ENCODE measurements around the gene COL26A1. TPM values are rescaled to one million over a fixed set of nuclear protein-coding genes. Genes with fewer than 3 reads are reported as not detected.

Gene COL26A1
- total and polyA plus RNA-seq, 8 donors = 0.20 to 0.55 (median 0.31) TPM; not detected in 5

DNA sequence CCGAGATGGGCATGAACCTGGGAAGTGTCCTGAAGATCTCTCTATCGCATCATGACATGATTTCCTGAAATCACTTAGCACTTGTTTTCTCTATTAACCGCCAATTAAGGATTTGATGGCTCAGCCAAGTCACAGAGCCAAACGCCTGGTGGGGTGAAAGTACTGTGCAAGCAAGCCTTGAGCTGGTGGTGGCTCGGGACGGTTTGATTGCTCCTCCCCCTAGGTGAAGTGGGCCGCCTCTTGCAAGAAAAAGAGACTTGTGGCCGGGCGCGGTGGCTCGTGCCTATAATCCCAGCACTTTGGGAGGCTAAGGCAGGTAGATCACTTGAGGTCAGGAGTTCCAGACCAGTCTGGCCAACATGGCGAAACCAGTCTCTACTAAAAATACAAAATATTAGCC, 50.3 kb downstream of the COL26A1 start:
- no peak for DNase-seq
- no peak overlapping the region for H3K27ac ChIP-seq
- no peak for TF ChIP-seq POLR2A (IDR thresholded peaks at IDR 0.05)
- TF ChIP-seq EP300 (IDR thresholded peaks at IDR 0.05) = no peak
- TF ChIP-seq POLR2AphosphoS5 (IDR thresholded peaks at IDR 0.05) = no peak
- TF ChIP-seq, protein P1, sequence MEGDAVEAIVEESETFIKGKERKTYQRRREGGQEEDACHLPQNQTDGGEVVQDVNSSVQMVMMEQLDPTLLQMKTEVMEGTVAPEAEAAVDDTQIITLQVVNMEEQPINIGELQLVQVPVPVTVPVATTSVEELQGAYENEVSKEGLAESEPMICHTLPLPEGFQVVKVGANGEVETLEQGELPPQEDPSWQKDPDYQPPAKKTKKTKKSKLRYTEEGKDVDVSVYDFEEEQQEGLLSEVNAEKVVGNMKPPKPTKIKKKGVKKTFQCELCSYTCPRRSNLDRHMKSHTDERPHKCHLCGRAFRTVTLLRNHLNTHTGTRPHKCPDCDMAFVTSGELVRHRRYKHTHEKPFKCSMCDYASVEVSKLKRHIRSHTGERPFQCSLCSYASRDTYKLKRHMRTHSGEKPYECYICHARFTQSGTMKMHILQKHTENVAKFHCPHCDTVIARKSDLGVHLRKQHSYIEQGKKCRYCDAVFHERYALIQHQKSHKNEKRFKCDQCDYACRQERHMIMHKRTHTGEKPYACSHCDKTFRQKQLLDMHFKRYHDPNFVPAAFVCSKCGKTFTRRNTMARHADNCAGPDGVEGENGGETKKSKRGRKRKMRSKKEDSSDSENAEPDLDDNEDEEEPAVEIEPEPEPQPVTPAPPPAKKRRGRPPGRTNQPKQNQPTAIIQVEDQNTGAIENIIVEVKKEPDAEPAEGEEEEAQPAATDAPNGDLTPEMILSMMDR (IDR thresholded peaks at IDR 0.05) = no peak
- 71 to 79% (median 78%) methylated on average over 12 of the region's 12 CpGs for WGBS, 5 donors
- H3K9me3 ChIP-seq = peaks cover 6 to 31% (median 24%) of the 10 kb centered on the region in 4 donors
- intact Hi-C loops (cut with DNase I; ENCODE audit: low total_unique reads) = no loop called here
- peaks cover 0 to 23% (median 0%) of the 10 kb centered on the region in 3 donors for H3K27me3 ChIP-seq
- no peak overlapping the region for H3K4me3 ChIP-seq
- peaks cover 0 to 4% (median 2%) of the 10 kb centered on the region in 4 donors for H3K4me1 ChIP-seq
- no peaks in the 10 kb centered on the region for H3K36me3 ChIP-seq

DNA sequence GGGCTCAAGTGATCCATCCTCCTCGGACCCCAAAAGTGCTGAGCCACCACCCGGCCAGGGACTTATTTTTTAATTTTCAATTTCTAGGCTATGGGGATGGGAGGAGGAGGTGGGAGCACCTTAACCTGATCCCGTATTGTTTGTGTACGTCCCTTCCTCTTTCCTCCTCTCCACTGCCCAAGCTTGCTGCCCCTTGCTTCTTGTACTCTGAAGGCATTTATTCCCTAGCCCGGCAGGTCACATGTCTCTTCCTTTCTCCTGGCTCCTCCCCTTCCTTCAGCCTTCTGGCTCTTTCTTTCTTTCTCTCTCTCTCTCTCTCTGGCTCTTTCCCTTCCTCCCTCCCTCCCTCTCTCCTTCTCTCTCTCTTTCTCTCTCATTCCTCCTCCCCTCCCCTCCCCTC, 56.0 kb downstream of the COL26A1 start:
- peaks cover 0 to 30% (median 0%) of the 10 kb centered on the region in 3 donors for H3K27me3 ChIP-seq
- no peak overlapping the region for H3K4me3 ChIP-seq
- H3K9me3 ChIP-seq = no peaks in the 10 kb centered on the region
- intact Hi-C loops (cut with DNase I; ENCODE audit: low total_unique reads) = no loop called here
- H3K4me1 ChIP-seq = no peaks in the 10 kb centered on the region
- H3K27ac ChIP-seq = no peak overlapping the region
- H3K36me3 ChIP-seq = no peaks in the 10 kb centered on the region
- no peak for DNase-seq
- WGBS, 5 donors = 57 to 72% (median 64%) methylated on average over 5 of the region's 5 CpGs
- TF ChIP-seq EP300 (IDR thresholded peaks at IDR 0.05) = no peak
- TF ChIP-seq, protein P1 (IDR thresholded peaks at IDR 0.05) = no peak

DNA sequence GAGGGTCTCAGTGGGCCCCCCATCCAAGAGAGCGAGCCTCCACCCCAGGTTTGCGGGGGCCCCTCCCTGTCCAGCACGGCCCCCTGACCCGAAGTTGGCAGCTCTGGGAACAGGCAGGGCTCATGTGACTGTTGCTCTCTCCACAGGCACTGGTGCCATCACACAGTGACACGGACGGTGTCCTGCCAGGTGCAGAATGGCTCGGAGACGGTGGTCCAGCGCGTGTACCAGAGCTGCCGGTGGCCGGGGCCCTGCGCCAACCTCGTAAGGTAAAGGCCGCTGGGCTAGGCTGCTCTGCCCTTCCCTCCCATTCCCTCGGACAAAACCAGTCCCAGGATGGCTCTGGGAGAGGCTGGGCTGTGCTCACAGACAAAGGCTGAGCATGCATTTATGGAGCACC, 57.2 kb downstream of the COL26A1 start:
- Histone ChIP-seq H3K4me3 (no peak overlapping the region), H3K36me3 (no peaks in the 10 kb centered on the region), H3K27ac (no peak overlapping the region), H3K27me3 (peaks cover 0 to 36% (median 0%) of the 10 kb centered on the region in 3 donors), H3K9me3 (no peaks in the 10 kb centered on the region), H3K4me1 (no peaks in the 10 kb centered on the region)
- intact Hi-C loops (cut with DNase I; ENCODE audit: low total_unique reads) = no loop called here
- DNase-seq = no peak
- TF ChIP-seq POLR2AphosphoS5 (IDR thresholded peaks at IDR 0.05) (no peak), EP300 (IDR thresholded peaks at IDR 0.05) (no peak)
- TF ChIP-seq, protein P1 (IDR thresholded peaks at IDR 0.05) = no peak
- 87 to 92% (median 92%) methylated on average over 6 to 16 of the region's 16 CpGs for WGBS, 5 donors

DNA sequence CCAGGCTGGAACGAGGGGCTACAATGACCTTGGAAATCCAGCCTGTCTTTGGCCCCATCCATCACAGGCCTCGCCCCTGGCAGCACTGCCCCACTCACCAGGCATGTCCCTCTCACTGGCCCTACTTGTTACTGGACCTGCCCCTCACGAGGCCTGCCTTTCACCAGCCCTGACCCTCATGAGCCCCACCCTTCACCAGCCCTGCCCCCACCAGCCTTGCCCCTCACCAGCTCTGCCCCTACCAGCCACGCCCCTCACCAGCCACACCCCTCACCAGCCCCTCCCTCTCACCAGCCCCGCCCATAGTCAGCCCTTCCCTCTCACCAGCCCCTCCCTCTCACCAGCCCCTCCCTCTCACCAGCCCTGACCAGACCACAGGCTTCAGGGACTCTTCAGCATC, 57.8 kb downstream of the COL26A1 start:
- Histone ChIP-seq H3K36me3 (no peaks in the 10 kb centered on the region), H3K27ac (no peak overlapping the region), H3K4me3 (no peak overlapping the region), H3K9me3 (no peaks in the 10 kb centered on the region), H3K27me3 (peaks cover 0 to 39% (median 0%) of the 10 kb centered on the region in 3 donors), H3K4me1 (no peaks in the 10 kb centered on the region)
- TF ChIP-seq EP300 (IDR thresholded peaks at IDR 0.05) (no peak), POLR2AphosphoS5 (IDR thresholded peaks at IDR 0.05) (no peak), POLR2A (IDR thresholded peaks at IDR 0.05) (no peak)
- TF ChIP-seq, protein P1 (IDR thresholded peaks at IDR 0.05) = no peak
- intact Hi-C loops (cut with DNase I; ENCODE audit: low total_unique reads) = no loop called here
- 43 to 73% (median 62%) methylated on average over 4 to 5 of the region's 5 CpGs for WGBS, 5 donors
- no peak for DNase-seq

Data from stomach (tissue), 9 donors.